Stomach (tissue), 9 donors: ENCODE measurements around the gene MTX1. TPM values are rescaled to one million over a fixed set of nuclear protein-coding genes. Genes with fewer than 3 reads are reported as not detected.
"Not testable (repeated sequence)": the region's sequence is repeated elsewhere in the genome, so short reads cannot be mapped to it uniquely, and the experiment has no call there.

Experiments used
- DNase-seq, 2 donors: peaks; one replicate each; pipeline versions ENCODE4 v3.0.0 to v3.0.0-alpha.2; 2013 to 2019
- H3K27ac ChIP-seq, 5 donors: fragments of 200-600 bp in 4 of 5; sonication (generic) in 4 of 5; one replicate each; pipeline ENCODE4 v1.5.1; 2013 to 2019; ENCODE audit warnings: mild to moderate bottlenecking in 1 of 5, moderate library complexity in 1 of 5
- H3K27me3 ChIP-seq, 3 donors: fragments of 200-600 bp; sonication (generic); one replicate each; pipeline ENCODE4 v1.5.1; 2017 to 2019; ENCODE audit warnings: mixed run types in 1 of 3
- H3K36me3 ChIP-seq, 4 donors: fragments of 200-600 bp; sonication (generic); 1 replicate in 3 of 4; 2 replicates in 1 of 4; pipeline ENCODE4 v1.5.1; 2016 to 2019
- H3K4me1 ChIP-seq, 4 donors: fragments of 200-600 bp; sonication (generic); one replicate each; pipeline ENCODE4 v1.5.1; 2016 to 2019
- H3K4me3 ChIP-seq, 4 donors: fragments of 200-600 bp; sonication (generic) in 3 of 4; one replicate each; pipeline ENCODE4 v1.5.1; 2016 to 2019; ENCODE audit warnings: mild to moderate bottlenecking in 1 of 4
- H3K9me3 ChIP-seq, 4 donors: fragments of 200-600 bp; sonication (generic); one replicate each; pipeline ENCODE4 v1.5.1; 2016 to 2019
- CTCF ChIP-seq, 7 experiments: fragments of 450-650 bp in 4 of 7; fragments of 200-600 bp in 3 of 7; sonication (generic) in 3 of 7; IDR thresholded peaks; one replicate each; pipeline ENCODE4 v1.5.1; 2016 to 2019; ENCODE audit warnings: antibody characterized with exemption in 7 of 7, control low read depth in 2 of 7, mild to moderate bottlenecking in 1 of 7
- EP300 ChIP-seq: sonication (generic); formaldehyde crosslinking; IDR thresholded peaks from one replicate; pipeline ENCODE4 v1.6.1; 2017; ENCODE audit warnings: antibody characterized with exemption
- POLR2A ChIP-seq, 4 donors: fragments of 450-650 bp; IDR thresholded peaks; one replicate each; pipeline ENCODE4 v1.6.1; 2016; ENCODE audit warnings: antibody characterized with exemption in 4 of 4, control low read depth in 2 of 4, mild to moderate bottlenecking in 1 of 4, moderate library complexity in 1 of 4
- POLR2AphosphoS5 ChIP-seq, 3 donors: sonication (generic); formaldehyde crosslinking; IDR thresholded peaks; one replicate each; pipeline ENCODE4 v1.6.1; 2016; ENCODE audit warnings: antibody characterized with exemption in 3 of 3
- WGBS, 5 donors: extraction: QIAGEN DNeasy Blood & Tissue Kit in 3 of 5; methylation state at CpG; one replicate each; pipeline versions ENCODE4 v1.1.5 to v1.1.7; 2013 to 2018; 5-methylcytosine and 5-hydroxymethylcytosine counted together
- intact Hi-C: fragments of 100-400 bp; cut with DNase I; formaldehyde crosslinking; loops from one replicate; pipeline ENCODE4 v1.15.1; 2023; ENCODE audit warnings: low total_unique reads
- polyA plus RNA-seq, 3 donors: library from polyadenylated mRNA; stranded (reverse); fragments of 200-250 nt; gene quantifications; one replicate each; pipeline ENCODE4 v1.2.3, GENCODE V29; 2013
- total RNA-seq, 5 donors: library from RNA; depleted of rRNA; stranded (reverse); fragments of >200 nt; gene quantifications; one replicate each; pipeline versions ENCODE4 v1.1.0 to v1.2.3, GENCODE V29; 2014 to 2016
- donor health status: healthy with polysubstance abuse.
- donor health status: Bipolar disorder and iron deficiency.
- donor health status: healthy.

MTX1 gene
- total and polyA plus RNA-seq, 8 donors, result 1.2 to 71.1 (median 36.9) TPM

- intact Hi-C loops, result no loop called here
- H3K9me3 ChIP-seq, result no peaks in the 10 kb centered on the region
- TF ChIP-seq CTCF (IDR thresholded peaks at IDR 0.05), result no peak
- TF ChIP-seq POLR2AphosphoS5 (IDR thresholded peaks at IDR 0.05), result no peak
- no peak for TF ChIP-seq EP300
- TF ChIP-seq POLR2A (IDR thresholded peaks at IDR 0.05), result no peak
- 16 to 24% (median 17%) methylated on average over 17 of the region's 17 CpGs for WGBS, 5 donors
- H3K4me3 ChIP-seq, result peak within 1 kb of the TSS; percentile 77 to 94 (median 86)
- no peaks in the 10 kb centered on the region for H3K27me3 ChIP-seq
- H3K4me1 ChIP-seq, result peaks cover 26 to 42% (median 36%) of the 10 kb centered on the region in 4 donors
- peak within 1 kb of the TSS; percentile 98 to 100 (median 99) for H3K27ac ChIP-seq
- peaks cover 0 to 23% (median 17%) of the 10 kb centered on the region in 4 donors for H3K36me3 ChIP-seq
- peak in 1 of 2 donors; percentile 85 for DNase-seq
Measured at GRCh38 chr1:155207806-155208540, 522 bp upstream of the MTX1 start, which contains the start of gene THBS3. THBS3 (minus strand) TSS chr1:155207897; CDS start chr1:155207876, 21 bp downstream.

- 1 to 4% (median 4%) methylated on average over 6 to 13 of the region's 13 CpGs for WGBS, 5 donors
- peaks cover 26 to 42% (median 36%) of the 10 kb centered on the region in 4 donors for H3K4me1 ChIP-seq
- TF ChIP-seq POLR2AphosphoS5 (IDR thresholded peaks at IDR 0.05) (no peak), POLR2A (IDR thresholded peaks at IDR 0.05) (no peak), EP300 (no peak), CTCF (IDR thresholded peaks at IDR 0.05) (no peak)
- H3K27ac ChIP-seq, result peak overlapping the region; percentile 98 to 100 (median 99)
- peak overlapping the region; percentile 77 to 94 (median 86) for H3K4me3 ChIP-seq
- intact Hi-C loops, result no loop called here
- no peak for DNase-seq
- peaks cover 0 to 23% (median 17%) of the 10 kb centered on the region in 4 donors for H3K36me3 ChIP-seq
- no peaks in the 10 kb centered on the region for H3K9me3 ChIP-seq
- H3K27me3 ChIP-seq, result no peaks in the 10 kb centered on the region
Measured at GRCh38 chr1:155209312-155209721, 822 bp downstream of the MTX1 start.

- Histone ChIP-seq H3K9me3 (no peaks in the 10 kb centered on the region), H3K4me1 (peaks cover 26 to 42% (median 36%) of the 10 kb centered on the region in 4 donors), H3K4me3 (peak overlapping the region in 1 of 4 donors; percentile 4), H3K27me3 (no peaks in the 10 kb centered on the region), H3K27ac (peak overlapping the region in 1 of 5 donors; percentile 98), H3K36me3 (peaks cover 0 to 34% (median 23%) of the 10 kb centered on the region in 4 donors)
- intact Hi-C loops, result no loop called here
- no peak for TF ChIP-seq POLR2AphosphoS5 (IDR thresholded peaks at IDR 0.05)
- TF ChIP-seq EP300, result no peak
- TF ChIP-seq CTCF (IDR thresholded peaks at IDR 0.05), result no peak
- no peak for TF ChIP-seq POLR2A (IDR thresholded peaks at IDR 0.05)
- no peak for DNase-seq
- 68 to 88% (median 79%) methylated on average over 4 of the region's 4 CpGs for WGBS, 5 donors
Measured at GRCh38 chr1:155210314-155211104, 2.0 kb downstream of the MTX1 start.

GRCh38 chr1:155211381-155212050 is 3.0 kb downstream of the MTX1 start:
- DNase-seq, H3K9me3 ChIP-seq, H3K27me3 ChIP-seq, intact Hi-C loops: not testable (repeated sequence)
- H3K27ac ChIP-seq, result peak overlapping the region in 2 of 5 donors; percentile 4 to 43
- H3K4me3 ChIP-seq, result peak overlapping the region in 1 of 4 donors; percentile 4
- H3K36me3 ChIP-seq, result peaks cover 0 to 42% (median 28%) of the 10 kb centered on the region in 4 donors
- WGBS, 5 donors, result 71 to 90% (median 76%) methylated on average over 11 to 13 of the region's 13 CpGs
- peaks cover 26 to 34% (median 33%) of the 10 kb centered on the region in 4 donors for H3K4me1 ChIP-seq

- H3K4me3 ChIP-seq, H3K9me3 ChIP-seq, H3K27me3 ChIP-seq, DNase-seq, intact Hi-C loops: not testable (repeated sequence)
- peak overlapping the region in 2 of 5 donors; percentile 4 to 43 for H3K27ac ChIP-seq
- peaks cover 0 to 42% (median 28%) of the 10 kb centered on the region in 4 donors for H3K36me3 ChIP-seq
- peaks cover 22 to 29% (median 27%) of the 10 kb centered on the region in 4 donors for H3K4me1 ChIP-seq
- WGBS, 5 donors, result 59 to 87% (median 78%) methylated on average over 3 to 7 of the region's 7 CpGs
Measured at GRCh38 chr1:155212051-155212440, 3.6 kb downstream of the MTX1 start.

- WGBS, 5 donors, result 29 to 79% (median 76%) methylated on average over 1 to 9 of the region's 10 CpGs
- not testable (repeated sequence) for H3K4me3 ChIP-seq, DNase-seq
Measured at GRCh38 chr1:155214702-155215101, 6.2 kb downstream of the MTX1 start.

More at GRCh38 chr1:155214702-155215101, 6.2 kb downstream of the MTX1 start:
- H3K9me3 ChIP-seq, H3K27me3 ChIP-seq, H3K27ac ChIP-seq, intact Hi-C loops: not testable (repeated sequence)
- peaks cover 8 to 21% (median 13%) of the 10 kb centered on the region in 4 donors for H3K4me1 ChIP-seq
- H3K36me3 ChIP-seq, result peaks cover 0 to 42% (median 28%) of the 10 kb centered on the region in 4 donors
